GM21737 (cell line): ENCODE results near the gene ALOX15.
"Not testable (repeated sequence)": the region's sequence is repeated elsewhere in the genome, so short reads cannot be mapped to it uniquely, and the experiment has no call there.

Experiments
- ATAC-seq: cut with Tn5 transposase; IDR thresholded peaks from one replicate; pipeline ENCODE4 v1.9.1; 2021; ENCODE audit warnings: mild to moderate bottlenecking, moderate library complexity; ENCODE audit not compliant: unreplicated experiment

Gene ALOX15, protein sequence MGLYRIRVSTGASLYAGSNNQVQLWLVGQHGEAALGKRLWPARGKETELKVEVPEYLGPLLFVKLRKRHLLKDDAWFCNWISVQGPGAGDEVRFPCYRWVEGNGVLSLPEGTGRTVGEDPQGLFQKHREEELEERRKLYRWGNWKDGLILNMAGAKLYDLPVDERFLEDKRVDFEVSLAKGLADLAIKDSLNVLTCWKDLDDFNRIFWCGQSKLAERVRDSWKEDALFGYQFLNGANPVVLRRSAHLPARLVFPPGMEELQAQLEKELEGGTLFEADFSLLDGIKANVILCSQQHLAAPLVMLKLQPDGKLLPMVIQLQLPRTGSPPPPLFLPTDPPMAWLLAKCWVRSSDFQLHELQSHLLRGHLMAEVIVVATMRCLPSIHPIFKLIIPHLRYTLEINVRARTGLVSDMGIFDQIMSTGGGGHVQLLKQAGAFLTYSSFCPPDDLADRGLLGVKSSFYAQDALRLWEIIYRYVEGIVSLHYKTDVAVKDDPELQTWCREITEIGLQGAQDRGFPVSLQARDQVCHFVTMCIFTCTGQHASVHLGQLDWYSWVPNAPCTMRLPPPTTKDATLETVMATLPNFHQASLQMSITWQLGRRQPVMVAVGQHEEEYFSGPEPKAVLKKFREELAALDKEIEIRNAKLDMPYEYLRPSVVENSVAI

DNA sequence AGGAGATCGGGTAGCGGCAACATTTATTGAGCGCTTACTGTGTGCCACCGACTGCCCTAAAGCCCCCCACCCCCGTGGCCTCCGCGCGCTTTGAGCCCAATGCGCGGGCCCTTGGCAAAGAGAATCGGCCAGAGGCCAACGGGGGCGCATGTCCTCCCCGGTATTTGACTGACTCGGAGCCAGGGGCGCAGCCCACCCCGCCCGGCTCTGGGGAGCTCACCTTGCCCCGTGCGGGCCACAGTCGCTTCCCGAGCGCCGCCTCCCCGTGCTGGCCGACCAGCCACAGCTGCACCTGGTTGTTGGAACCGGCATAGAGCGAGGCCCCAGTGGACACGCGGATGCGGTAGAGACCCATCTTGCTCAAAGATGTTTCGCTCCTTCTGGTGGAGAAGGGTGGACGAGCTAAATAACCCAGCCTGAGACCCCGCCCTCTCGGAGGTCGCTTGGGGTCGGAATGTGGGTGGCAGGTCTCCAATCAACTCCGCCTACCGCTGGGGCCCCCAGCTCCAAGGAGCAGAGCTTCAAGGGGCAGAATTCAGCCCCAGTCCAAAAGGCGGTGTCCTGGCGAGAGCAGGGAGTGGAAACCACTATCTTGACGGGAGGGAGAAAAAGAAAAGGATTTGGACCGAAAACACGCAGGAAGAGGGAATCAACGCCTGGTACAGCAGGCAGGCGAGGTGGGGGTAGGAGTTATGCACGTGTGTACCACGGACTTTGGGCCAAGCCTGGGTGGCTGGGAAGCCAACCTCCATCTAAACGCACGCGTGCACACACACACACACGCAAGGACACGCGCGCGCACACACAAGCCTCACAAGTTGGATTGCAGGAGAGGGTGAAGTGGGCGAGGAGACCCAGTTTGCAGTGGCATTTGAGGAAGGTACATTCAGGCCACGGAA lies at the start of gene ALOX15:
ALOX15 (minus strand) TSS at position 382 of the 899 bp plus-strand sequence; CDS start at position 355, 27 bp downstream.
- ATAC-seq = no peak

DNA sequence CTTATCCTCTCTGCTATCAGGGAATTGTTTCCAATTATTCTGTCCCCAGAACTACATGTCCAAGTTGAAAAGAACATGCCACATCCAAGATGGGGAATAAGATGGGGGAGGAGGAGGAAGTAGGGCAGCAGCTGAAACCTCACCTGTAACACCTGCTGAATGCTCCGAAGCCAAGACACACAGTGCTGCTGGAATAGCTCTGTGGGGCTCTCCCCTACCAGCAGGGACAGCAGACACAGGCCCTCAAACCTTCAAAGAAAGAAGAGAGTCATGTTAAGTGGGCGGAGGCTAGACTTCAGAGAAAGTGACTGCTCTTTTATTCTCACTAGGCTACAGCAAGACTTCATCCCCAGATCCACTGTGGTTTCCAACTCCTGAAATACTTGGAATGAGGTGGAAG lies 49.3 kb upstream of the ALOX15 start:
- no peak for ATAC-seq

DNA sequence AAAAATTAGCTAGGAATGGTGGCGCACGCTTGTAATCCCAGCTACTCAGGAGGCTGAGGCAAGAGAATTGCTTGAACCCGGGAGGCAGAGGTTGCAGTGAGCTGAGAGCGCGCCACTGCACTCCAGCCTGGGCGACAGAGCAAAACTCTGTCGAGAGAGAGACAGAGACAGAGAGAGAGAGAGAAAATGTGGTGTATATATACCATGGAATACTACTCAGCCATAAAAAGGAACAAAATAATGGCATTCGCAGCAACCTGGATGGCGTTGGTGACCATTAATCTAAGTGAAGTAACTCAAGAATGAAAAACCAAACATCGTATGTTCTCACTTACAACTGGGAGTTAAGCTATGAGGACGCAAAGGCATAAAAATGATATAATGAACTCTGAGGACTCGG lies 48.4 kb upstream of the ALOX15 start:
- not testable (repeated sequence) for ATAC-seq

DNA sequence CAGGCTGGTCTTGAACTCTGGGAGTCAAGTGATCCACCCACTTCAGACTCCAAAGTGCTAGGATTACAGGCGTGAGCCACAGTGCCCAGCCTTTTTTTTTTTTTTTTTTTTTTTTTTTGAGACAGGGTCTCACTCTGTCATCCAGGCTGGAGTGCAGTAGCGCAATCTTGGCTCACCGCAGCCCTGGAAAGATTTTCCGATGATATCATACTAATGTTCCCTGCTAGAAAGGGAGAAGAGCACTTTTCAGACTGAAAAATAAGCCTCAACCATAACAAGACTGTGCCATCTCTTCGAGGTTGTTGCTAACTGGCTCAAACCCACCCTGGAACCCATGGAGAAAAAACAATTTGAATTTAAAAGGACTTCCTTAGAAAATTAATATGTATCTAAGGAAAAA lies 42.3 kb upstream of the ALOX15 start:
- ATAC-seq = not testable (repeated sequence)

DNA sequence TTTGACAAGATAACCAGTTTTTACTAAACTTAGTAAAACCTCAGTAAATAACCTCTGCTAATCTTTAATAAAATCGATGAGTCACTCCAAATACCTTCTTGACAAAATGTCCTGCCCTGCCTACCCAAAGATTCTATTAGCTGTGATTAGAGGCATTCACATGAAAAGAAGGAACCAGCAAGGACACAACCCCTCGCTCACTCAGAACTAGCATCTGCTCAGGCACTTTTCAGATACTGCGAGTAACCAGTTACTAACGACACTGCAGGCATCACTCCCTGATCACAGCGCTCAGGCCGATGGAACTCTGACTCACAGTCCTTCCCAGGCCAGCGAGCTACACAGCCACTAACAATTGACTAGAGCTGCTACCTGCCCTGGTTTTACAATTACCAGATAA lies 38.2 kb upstream of the ALOX15 start:
- no peak for ATAC-seq

DNA sequence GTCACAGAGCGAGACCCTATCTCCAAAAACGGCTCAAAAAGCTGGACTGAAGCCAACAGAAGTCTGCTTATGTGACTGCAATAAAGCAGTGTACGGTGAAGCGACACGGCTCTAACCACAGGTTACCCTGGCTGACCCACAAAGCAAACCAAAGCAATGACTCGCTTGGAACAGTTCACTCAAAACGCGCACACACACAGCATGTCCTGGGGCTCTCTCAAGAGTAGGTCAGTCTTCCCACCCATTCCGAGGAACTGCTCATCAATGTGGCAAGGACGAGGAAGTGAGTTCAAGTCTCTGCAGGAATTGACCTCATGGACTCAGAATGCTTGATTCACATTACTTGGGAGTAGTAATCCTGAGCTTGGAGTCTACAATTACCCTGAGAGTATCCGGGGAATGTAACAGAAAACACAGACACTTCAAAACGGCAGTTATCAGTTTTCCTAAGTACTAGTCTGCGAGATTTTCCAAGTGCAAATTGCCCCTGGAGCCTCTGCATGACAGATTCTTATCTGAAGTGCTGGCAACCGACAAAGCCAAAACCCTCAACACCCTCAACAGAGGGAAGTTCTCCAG lies 37.1 kb upstream of the ALOX15 start:
- ATAC-seq = no peak

DNA sequence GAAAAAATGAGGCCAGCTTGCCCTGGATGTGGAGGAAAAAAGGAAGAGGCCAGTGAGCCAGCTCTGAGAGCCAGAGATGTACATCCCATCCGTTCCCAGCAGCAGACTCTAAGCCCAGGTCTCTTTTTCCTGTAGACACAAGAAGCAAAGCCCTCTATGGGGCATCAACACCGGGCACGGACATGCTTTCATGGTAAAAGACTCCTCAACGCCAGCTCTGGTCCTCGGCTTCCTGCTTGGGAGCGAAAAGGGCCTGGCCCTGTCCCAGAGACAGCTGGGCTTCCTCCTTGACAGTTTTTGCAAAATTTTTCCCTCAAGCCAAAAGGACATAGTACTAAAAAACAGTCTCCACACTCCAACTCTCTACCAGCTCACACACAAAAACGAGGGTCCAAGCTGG lies 35.3 kb upstream of the ALOX15 start:
- no peak for ATAC-seq

DNA sequence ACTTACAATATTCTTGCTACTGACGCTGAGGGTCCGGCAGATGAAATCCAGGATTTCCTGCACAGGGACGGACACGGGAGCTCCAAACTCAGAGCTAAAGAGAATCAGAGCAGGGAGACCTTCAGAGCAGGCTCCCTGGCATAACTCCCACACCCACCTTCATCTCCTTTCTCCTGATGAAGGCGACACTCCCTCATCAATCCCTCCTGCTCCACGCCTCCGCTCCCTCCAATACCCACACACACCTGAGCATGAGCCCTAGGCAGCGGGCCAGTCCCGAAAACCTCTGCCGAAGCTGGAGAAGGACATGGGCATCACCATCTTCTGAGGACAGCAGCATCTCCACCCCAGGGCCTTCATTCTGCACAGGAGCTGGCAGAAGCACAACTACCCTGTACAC lies 34.3 kb upstream of the ALOX15 start:
- no peak for ATAC-seq

DNA sequence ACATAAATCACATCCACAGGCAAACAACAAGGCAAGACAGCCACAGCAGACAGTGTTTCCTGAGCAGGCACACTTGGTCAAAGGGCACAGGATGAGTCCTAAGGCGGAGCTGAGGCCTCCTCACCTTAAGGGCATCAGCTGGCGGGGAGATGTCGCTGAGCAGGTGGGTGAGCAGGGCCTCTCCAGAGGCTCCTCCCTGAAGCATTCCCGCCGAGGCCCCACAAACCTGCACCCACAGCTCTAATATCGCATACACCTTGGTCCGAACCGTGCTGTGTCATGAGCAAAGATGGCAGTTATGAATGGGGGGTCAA lies 33.2 kb upstream of the ALOX15 start:
- ATAC-seq = no peak

DNA sequence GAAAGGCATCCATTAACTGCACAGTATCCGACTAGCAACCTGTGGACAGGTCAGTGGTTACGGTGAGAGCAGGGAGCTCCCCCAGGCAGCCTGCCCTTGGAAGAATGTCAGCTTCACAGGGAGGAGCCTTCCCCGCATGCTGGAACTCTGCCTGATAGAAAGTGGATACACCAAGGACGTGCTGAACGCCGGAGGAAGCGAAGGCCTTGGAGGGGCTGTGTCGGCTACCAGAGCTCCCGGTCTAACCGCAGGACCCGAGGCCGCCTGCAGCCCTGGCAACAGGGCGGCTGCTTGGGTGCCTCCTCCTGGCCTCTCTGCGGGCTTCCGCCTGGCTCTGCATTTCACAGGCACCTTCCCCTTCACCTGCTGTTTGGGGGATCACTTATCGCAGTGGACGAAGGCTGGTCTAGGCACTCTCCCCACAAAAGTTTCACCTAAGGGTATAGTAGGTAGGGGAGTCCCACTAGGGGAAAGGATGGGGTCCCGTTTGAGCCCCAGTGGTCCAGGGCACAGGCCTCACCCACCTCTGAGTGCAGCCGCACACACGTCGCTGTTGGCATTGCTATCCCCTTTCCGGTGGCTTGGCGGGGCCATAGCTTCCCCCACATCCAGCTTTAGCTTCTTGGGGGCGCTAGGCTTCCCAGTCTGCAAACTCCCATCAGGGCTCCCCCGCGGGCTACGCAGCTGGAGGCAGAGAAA lies 32.7 kb upstream of the ALOX15 start:
- ATAC-seq = no peak

DNA sequence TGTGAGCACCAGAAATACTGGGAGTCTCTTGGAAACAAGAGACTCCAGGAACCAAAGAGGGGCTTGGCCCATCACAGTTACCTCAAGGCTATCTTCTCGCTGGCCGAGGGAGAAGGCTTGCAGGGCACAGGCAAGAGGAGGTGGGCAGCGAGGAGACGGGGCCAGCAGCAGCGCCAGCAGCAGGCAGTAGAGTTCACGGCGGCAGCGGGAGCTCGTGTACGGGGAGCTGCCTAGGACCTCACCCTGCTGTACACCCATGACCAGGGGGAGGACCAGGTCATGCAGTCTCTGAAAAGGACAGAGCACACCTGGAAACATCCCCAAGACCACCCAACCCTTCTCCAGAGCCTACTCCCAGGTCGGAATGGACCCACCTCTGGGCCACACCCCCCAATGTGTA lies 31.7 kb upstream of the ALOX15 start:
- no peak for ATAC-seq

DNA sequence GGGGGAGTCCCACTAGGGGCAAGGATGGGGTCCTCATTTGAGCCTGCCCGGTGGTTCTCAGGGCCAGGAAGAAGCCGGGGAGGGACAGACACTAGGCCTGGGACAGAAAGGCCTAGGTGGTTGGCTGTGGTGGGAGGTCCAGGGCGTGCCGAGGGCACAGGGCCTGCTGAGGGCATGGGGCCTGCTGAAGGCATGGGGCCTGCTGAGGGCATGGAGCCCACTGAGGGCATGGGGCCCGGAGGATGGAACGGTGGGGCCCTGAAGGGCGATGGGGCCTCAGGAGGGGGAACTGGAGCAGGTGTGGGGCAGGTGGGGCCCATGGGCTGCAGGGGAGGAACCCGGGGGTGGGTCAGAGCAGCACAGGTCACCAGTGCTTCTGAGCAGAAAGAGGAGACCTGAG lies 31.3 kb upstream of the ALOX15 start:
- no peak for ATAC-seq

DNA sequence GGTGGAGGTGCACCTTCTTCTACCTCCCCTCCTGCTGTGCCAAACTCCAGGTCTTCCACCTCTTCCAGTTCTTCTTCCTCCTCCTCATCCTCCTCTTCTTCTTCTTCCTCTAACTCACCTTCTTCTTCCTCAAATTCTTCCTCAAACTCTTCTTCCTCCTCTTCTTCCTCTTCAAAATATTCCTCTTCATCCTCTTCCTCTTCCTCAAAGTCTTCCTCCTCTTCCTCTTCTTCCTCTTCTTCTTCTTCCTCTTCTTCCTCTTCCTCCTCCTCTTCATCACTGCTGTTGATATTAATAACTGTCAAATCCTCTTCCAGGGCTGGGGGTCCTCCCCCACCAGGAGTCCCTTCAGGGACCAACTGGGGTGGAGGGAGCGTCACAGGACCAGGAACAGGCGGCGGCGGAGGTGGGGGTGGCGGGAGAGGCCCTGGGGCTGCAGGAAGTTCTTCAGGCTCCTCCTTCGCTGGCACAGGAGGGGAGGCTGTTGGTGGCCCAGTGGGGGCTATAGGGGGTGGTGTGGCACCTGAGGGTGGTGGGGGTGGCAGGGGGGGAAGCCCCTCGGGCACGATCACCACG lies 30.7 kb upstream of the ALOX15 start:
- no peak for ATAC-seq

DNA sequence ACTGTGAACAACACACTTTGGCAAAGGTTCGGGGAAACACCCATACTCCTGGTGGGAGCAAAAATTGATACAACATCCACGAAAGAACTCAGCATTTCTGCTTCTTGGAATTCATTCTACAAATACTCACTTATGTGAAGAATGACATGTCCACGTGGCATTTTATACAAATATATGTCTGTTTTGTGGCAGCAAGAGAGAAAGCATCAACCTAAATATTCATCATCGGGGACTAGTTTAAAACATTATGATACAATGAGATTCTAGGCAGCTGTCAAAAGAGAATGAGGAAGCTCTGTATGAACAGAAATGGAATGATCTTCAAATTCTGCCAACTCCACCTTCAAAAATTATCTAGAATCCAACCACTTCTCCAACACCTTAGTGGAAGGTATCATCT lies 25.7 kb upstream of the ALOX15 start:
- no peak for ATAC-seq

DNA sequence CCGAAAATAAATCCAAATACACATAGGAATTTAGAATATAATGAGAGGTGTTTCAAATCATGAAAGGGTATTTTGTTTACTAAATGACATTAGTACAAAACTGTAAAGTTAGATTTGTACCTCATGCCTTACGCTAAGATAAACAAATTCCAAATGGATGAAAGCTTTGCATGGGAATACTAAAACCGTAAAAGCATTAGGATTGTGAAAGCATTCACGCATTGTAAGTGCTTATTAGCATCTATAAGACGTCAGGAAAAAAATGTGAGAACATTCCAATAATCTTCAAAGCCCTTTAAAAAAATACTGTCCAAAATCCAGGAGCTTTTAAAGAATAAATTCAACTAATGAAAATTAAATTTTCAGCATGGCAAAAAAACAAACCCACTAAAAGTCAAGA lies 24.8 kb upstream of the ALOX15 start:
- ATAC-seq = no peak

DNA sequence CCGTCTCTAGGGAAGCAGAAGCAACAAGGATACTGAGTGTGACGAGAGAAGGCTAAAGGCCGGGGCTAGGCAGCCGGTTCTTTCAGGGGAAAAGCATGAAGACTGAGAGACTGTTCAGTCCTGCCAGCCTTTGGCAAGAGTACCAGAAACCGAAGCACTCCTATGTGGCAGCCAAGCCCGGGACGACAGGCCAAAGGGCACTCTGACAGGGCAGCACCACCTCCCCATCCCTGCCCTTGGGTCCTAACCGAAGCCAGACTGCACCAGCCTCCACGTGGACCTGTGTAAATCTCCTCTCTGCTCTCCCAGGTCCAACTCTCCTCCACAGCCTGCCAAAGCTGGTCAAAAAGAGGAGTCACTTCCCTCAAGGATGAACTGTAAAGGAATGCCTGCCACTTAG lies 23.5 kb upstream of the ALOX15 start:
- no peak for ATAC-seq

DNA sequence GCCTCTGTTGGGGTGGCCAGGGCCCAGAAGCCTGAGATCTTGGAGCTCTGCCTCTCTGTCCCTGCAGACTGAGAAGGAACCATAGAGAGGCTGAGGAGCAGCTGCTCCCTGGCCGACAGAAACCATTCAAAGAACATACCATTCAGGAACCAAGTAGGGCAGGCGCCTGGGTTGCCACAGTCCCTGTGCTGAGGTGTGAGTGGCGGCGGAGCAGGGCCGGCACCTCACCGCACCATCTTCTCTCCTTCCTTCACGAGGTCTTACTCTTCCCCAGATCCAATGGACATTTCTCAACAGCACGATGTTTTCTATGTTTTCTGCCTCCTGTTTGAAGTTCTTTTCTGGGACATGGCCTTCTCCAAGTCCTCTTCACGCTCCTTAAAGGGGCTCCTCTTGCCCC lies 22.8 kb upstream of the ALOX15 start:
- ATAC-seq = no peak

DNA sequence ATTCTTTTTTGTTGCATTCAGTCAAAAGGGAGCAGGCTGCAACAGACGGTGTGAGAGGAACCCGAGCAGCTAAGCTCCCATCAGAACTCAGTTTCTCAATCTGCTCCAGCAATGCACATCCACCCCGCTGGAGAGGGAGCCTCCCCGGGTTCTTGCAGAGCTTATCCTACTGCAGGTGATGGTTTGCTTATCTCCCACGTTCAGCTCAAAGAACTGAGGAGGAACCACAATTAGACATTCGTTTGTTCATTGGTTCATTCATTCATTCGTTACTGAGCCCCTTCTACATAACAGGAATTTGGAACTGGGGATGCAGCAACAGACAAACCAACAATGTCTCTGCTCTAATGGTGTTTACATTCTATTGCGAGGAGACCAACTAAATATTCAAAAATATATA lies 22.2 kb upstream of the ALOX15 start:
- no peak for ATAC-seq

DNA sequence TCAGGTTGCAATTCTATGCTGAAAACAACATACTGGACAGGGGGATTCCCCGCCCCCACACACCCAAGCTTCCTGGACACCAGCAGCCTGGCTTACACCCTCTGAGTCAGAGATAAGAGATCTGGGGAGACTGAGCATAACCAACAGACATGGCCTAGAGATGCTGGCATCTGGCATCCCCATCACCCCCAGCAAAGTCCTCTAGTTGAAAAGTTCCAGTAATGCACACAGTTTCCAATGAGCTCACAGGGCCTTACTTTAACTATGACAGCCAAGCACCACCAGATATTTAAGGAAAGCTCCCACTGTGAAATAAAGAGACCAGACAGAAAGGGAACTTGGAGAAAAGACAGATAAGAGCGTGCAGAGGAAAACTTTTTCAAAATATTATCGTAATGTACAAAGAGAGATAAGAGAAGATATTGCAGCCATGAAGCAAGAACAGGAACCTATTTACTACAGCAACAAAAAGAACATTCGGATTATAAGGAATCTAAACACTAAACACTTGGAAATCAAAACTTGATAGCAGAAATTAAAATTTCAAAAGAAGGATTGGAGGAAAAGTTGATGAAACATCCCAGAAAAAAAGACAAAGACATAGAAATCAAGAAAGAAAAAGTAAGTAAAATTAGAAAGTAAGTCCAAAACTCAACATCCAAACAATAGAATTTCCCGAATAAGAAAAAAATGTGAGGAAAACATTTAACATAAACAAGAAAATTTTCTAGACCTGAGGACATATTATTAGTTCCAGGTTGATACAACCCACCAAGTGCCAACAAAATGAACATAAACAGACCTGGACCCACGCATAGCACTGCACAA lies 17.2 kb upstream of the ALOX15 start:
- ATAC-seq = no peak

DNA sequence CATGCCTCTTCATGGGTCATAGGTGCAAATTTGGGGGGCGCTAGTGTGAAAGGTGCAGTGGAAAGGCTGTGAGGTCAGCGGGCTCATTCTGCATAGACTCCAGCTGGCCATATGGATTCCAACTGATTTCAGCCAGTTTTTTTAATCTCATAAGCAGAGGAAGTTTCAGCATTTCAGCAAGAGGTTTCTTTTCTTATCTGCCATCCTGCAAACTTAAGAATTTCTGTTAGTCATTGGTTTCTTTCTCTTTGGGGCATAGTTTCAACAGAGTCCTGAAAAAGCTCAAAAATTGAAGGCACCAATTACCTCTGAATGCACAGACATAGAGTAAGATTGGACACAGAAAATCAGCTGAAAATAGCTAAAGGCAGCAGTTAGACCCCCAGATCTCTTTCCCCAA lies 16.2 kb upstream of the ALOX15 start:
- ATAC-seq = no peak
